GOT3 (cell line): ENCODE results near the gene IDS.

Experiments
- DNase-seq: peaks from one replicate; lab custom pipeline; 2025; ENCODE audit warnings: mixed read lengths; lab: John Stamatoyannopoulos, UW

Gene IDS

DNA sequence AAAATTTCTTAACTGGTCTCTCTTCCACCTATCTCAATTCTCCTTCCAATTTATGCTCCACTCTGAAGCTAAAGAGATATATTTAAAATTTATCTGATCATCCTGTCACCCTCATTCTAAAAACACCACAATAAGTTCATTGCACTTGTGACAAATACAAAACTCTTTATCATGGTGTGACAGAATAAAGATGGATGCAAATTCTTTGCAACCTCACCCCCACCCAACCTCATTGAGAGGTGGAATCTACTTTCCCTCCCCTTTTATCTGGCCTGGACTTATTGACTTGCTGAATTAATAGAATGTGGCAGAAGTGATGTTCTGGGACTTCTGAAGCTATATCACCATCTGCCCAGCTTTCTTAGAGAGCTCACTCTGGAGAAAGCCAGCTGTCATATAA is 46.5 kb downstream of the IDS start:
- no peak for DNase-seq

DNA sequence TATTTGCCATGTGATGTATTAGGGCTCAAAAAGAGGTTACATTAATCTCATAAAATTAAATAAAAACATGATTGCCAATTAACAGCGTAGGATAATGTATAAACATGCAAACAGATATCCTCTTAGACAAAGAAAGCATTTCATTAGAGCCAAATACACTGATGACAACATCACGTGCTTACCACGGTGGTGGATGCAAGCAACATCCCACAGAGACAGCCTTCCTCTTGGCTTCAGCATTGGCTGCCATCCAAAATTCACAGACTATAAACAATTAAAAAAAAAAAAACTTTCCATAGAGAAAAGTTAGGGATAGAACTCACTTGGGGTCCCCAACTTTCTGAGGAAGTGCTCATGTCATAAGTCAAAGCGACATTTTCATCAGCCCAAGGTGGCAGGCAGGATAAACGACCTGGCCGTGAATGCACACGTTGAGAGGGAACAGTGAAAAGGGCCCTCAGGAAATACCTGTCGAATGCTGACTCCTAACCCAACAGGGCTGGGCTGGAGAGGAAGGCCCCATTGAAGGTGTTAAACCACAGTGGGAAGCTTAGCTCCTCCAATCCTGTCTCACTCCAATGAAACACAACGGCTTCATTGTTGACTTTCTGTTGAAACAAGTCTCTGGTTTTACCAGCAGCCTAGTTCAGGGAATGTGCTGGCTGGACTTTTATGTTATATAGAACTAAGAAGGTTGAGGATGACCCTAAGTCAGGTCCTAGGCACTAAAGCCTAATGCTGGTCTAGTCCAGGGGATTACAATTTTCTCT is 48.4 kb downstream of the IDS start:
- DNase-seq: no peak

GRCh38 chrX:149455934-149456333 is 49.2 kb downstream of the IDS start:
- no peak for DNase-seq

DNA sequence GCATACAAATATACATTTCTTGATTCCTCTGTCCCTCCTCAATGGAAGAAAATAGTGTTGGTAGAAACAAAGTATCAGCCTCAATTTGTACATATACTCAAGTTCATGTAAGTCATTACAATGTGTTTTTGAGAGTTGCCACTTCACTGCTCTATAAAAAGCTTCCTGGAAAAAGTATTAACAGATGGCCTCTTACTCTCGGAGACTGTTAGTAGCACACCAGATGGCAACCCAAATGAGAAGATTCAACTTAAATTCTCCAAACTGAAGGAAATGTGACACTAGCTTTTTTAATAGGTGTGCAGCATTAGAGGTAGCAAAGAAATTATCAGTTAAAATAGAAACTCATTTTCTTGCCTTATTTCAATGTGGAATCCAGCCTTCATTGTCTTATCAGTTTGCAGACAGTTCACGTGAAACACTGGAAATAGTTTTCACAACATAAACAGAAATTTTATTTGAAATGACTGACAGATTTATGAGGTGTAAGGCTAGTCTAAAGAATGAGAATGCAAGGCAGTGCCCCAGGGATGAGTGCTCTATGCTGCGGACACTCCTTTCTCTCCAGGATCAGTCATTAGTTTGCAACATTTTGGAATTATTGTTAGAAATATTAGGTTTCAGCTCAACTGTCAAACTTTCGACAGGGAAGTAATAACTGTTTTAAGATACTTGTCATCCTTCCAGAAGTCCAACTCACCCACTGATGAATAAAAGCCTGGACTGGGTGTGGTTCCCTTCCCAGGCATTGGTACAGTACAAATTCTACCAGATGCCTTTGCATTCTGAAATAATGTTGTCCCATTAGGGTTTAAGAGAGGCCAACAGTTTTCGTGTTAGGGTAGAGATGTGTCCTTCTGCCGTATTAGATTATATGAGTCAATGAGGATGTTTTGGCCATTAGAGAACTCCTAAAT is 50.9 kb downstream of the IDS start:
- no peak for DNase-seq

DNA sequence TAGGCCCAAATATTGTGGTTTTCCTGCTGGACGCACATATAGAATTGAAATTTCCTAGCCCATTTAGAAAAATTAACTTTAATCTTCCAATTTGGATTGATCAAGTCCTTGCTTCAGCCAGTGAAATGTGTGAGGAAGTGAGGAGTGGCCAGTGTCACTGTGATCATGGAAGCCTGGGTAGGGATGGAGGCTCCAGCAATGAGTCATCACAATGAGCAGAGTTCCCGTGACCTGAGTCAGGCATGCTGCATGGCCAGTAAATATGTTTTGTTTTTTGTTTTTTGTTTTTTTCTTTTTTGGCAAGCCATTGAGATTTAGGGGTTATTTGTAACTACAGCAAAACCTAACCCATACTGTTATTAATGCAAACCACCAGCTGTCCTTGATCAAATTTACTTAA is 52.1 kb downstream of the IDS start:
- DNase-seq: no peak

DNA sequence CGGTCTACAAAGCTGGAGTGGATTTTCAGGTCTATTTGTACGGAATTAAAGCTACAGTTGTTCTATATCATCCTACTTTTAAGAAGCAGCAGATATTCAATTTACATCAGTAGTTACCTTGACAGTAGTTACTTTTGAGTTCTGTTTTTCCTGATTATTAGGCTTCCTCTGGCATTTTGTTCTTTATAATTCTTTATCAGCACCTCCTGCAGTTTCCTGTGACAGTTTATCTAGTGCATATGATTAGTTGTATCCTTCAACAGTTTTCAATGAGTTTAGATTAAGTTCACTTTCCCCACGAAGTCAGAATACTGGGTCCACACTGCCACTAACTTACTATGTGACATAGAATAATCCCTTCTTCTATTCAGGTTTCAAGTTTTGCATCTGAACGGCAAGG is 71.7 kb downstream of the IDS start:
- no peak for DNase-seq

DNA sequence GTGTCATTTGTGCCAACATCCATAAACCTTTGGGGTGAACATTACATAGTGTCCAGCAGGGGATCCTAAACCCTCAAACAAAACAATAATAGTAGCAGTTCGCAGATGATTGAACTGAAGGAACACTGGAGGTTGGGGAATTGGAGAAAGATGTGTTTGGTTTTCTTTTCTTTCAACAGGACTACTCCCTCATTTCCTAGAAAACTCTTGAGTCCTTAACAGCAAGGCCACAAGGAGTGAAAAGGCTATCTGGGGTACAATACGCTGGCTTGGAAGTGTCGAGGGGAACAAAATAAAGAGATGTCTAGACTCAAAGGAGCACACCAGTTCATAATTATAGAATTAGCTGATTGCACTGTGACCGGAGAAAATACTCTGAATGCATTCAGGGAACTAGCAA is 72.1 kb downstream of the IDS start:
- DNase-seq: no peak
